HG02623 (cell line): Measurements from ENCODE around the gene BARX2.
"Not testable (repeated sequence)": the region's sequence is repeated elsewhere in the genome, so short reads cannot be mapped to it uniquely, and the experiment has no call there.

Experiments
- ATAC-seq: cut with Tn5 transposase; IDR thresholded peaks from one replicate; pipeline ENCODE4 v1.9.1; 2021; ENCODE audit warnings: moderate library complexity; ENCODE audit not compliant: unreplicated experiment

BARX2 gene, protein sequence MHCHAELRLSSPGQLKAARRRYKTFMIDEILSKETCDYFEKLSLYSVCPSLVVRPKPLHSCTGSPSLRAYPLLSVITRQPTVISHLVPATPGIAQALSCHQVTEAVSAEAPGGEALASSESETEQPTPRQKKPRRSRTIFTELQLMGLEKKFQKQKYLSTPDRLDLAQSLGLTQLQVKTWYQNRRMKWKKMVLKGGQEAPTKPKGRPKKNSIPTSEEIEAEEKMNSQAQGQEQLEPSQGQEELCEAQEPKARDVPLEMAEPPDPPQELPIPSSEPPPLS

GRCh38 chr11:129375751-129376657 lies at the start of gene BARX2:
BARX2 (plus strand) TSS chr11:129375848; CDS start chr11:129376036, 188 bp downstream.
- no peak for ATAC-seq

DNA sequence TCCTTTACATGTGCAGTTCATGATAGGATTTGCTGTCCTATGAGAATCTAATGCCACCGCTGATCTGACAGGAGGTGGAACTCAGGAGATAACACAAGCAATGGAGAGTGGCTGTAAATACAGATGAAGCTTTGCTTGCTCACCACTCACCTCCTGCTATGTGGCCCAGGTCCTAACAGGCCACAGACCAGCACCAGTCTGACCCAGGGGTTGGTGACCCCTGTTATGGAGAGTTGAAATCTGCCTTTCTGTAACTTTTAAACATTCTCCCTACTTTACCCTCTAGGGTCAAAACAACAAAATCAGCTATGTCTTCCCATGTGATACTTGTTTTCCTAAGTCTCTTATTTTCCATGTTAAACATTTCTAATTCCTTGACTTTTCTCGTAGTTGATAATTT lies 48.7 kb upstream of the BARX2 start:
- no peak for ATAC-seq

GRCh38 chr11:129327708-129328107 lies 47.9 kb upstream of the BARX2 start:
- not testable (repeated sequence) for ATAC-seq

DNA sequence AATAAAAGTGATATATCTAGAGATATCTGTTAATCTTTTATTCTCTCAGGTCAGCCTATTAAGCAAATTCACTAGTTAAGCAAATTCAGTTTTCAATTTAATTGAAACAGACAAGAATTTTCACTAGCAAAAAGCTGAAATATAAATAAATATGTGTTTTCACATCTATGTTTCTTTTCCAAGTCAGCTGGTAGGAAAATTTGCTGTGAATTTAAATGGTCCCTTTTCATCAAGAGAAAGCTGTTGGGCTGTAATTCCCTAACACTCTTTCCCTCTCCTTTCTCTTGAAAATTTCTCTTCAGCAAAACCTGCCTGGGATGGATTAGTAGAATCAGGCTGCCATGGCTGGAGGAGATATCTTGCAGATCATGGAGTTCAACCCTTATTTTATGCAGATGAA lies 46.9 kb upstream of the BARX2 start:
- ATAC-seq, result no peak

- no peak for ATAC-seq
Measured at GRCh38 chr11:129331217-129331616, 44.4 kb upstream of the BARX2 start.

GRCh38 chr11:129331871-129332274 lies 43.8 kb upstream of the BARX2 start:
- peak; percentile 89 for ATAC-seq

DNA sequence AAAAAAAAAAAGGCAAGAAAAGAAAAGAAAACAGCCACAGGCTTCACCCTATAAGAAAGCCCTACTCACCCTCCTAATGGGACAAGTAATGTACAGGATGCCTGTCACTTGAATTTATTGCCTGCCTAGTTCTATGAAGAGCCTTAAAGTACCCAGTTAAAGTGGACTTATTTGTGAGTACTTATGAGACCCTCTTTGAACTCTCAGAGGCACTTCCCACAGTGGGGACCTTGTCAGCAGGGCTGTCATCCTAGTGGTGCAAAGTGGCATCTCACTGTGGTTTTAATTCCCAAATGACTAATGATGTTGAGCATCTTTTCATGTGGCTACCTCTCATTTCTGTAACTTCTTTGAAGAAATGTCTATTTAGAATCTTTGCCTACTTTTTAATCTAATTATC lies 41.8 kb upstream of the BARX2 start:
- no peak for ATAC-seq

DNA sequence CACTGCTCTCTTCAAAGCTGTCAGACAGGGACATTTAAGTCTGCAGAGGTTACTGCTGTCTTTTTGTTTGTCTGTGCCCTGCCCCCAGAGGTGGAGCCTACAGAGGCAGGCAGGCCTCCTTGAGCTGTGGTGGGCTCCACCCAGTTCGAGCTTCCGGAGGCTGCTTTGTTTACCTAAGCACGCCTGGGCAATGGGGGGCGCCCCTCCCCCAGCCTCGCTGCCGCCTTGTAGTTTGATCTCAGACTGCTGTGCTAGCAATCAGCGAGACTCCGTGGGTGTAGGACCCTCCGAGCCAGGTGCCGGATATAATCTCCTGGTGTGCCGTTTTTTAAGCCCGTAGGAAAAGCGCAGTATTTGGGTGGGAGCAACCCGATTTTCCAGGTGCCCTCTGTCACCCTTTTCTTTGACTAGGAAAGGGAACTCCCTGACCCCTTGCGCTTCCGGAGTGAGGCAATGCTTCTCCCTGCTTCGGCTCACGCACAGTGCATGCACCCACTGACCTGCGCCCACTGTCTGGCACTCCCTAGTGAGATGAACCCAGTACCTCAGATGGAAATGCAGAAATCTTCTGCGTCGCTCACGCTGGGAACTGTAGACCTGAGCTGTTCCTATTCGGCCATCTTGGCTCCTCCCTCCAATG lies 31.2 kb upstream of the BARX2 start:
- not testable (repeated sequence) for ATAC-seq

DNA sequence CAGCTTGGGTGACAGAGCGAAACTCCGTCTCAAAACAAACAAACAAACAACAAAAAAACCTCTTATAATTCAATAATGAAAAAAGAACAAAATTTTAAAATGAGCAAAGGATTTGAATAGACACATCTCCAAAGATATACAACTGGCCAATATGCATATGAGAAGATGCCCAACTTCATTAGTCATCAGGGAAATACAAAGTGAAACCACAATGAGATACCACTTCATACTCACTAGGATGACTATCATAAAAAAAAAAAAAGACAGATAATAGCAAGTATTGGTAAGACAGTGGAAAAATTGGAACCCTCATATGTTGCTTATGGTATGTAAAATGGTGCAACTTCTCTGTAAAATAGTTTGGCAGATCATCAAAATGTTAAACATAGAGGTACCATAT lies 28.7 kb upstream of the BARX2 start:
- ATAC-seq, result no peak

- no peak for ATAC-seq
Measured at GRCh38 chr11:129348813-129349212, 26.8 kb upstream of the BARX2 start.

DNA sequence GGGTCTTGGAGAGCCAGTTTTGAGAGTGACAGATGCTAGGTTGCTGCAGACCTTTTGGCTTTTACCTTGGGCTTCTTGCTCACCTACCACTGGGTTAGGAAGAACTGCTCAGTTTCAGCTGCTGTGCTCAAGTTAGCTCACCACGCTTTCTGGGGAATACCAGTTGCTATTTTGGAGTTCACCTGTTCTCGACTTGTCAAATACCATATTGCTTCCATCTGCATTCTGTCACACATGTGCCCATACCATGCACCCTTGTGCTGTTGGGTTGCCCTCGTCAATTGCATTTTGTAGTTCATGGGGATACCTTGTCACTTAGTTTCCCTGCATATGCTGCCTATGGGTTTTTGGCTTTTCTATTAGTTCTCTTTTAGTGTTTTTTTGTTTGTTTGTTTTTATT lies 23.0 kb upstream of the BARX2 start:
- ATAC-seq, result no peak

DNA sequence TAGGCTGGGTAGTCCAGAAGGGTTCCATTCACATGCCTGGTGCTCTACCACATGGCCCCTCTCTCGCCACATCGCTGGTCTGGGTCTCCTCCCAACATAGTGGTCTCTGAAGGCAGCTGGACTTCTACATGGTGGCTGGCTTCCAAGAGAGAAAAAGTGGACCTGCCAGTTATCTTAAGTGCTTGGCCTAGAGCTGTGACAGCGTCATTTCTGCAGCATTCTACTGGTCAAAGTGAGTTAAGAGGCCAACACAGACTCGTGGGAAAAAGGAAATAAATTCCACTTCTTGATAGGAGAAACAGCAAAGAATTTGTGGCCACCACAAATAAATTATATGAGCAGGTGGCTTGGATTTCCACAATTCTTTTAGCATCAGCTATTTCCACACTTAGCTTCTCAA lies 21.0 kb upstream of the BARX2 start:
- no peak for ATAC-seq

DNA sequence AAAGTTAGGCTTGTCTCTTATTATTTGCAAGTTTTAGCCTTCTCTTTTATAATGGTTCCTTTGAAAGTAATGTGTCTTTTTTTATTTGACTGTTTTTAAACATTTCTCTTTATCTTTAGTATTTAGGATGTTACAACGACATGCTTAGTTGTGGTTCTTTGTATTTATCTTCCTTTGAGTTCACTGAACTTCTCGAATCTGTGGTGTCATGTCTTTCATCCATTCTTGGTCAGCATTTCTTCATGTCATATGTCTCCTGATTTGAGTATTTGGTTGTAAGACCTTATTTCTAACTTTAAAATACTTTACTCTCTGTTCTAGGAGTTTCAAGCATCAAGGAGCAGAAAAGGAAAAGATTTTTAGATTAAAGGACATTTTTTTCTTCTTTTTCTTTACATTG lies 15.9 kb upstream of the BARX2 start:
- no peak for ATAC-seq

DNA sequence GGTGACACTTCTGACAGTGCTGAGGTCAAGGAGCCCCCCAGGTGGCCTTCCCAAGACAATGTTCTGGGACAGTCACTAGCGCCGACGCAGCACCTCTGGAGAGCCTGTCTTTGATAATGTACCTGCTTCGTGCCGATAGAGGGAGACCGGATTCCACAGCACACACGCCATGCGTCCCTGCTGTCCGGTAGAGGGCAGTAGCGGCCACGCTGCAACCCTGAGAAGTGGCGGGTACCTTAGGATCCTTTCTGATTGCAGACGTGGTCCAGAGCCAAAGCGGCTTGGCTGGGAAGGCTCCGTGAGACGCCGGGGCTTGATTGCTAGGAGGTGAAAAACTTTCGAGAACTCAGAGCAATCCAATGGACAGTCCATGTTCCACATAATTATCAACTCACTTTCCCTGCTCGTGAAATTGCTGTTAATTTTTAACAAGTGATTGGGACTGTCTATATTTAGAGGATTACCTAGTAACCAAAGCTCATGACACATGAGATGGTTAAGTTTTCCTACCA lies 11.4 kb upstream of the BARX2 start:
- ATAC-seq, result peak; percentile 100

- ATAC-seq, result no peak
Measured at GRCh38 chr11:129365816-129366215, 9.8 kb upstream of the BARX2 start.

DNA sequence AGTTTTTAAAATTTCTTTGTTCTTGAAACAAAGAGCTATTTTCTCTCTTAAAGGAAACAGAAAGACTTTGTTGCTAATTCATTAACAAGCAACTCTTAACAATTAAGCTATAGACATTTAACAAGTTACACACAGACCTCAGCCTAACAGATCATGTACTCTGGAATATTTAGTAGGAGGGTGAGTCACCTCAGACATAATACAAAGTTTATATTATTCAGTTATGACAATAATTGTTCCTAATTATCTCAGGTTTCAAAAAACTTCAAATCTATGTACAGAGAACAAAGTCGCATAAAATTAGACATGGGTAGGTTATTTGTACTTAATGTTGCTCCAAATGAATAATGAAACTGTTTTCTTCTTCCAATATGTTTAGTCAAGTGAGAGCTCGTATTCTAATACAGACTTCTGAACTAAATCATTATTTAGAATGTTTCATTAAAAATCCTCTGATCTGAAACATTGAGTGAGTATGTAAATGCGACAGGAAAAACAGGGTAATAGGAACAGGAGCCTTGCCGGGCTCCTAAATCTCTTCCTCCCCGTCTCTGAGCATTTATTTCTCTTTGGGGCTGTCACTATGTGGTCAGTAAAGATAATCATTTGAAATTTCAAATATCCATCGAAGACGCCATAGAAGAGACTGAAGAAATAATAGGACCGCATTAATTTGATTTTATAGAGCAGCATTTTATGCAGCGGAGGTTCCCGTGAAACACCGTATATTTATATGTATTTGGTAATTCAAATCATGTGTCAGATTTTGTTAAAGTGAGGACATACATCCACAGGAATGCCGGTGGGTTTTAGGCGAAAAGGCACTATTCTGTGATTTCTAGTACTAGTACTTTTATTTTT lies 8.7 kb upstream of the BARX2 start:
- no peak for ATAC-seq

DNA sequence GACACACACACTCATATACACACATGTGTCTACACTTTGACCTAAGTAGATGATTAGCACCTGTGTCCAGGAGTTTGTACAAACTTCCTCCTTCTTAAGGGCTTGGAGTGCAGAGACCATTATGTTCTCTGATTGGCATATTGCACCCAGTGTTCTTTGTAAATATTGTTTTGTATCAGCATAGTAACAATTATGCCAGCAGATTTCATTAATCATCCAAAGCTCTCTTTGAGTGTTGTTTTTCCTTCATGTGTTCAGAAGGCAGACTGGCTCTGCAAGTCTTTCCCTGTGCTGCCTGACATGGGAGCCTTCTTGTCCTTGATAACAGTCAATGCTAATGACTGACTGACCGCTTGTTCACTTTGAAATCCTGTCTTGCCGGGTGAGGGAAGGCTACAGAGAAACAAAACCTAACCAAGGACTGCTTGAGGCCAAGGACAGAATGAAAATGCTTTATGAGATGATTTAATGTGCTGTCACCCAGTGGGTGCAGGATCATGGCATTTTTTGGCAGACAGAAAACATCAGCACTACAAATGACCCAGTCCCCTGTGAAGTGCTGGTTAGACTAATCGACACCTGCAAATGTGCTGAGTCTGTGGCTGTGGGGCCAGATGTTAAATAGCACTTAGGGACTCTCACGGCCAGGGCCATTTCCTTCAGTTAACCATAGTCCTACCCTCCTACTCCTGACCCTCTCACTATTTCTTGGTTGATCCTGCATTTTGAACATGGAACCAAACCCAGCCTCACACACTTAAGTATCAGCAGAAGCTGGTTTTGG lies 6.6 kb upstream of the BARX2 start:
- no peak for ATAC-seq

GRCh38 chr11:129370715-129371114 lies 4.9 kb upstream of the BARX2 start:
- ATAC-seq, result no peak

DNA sequence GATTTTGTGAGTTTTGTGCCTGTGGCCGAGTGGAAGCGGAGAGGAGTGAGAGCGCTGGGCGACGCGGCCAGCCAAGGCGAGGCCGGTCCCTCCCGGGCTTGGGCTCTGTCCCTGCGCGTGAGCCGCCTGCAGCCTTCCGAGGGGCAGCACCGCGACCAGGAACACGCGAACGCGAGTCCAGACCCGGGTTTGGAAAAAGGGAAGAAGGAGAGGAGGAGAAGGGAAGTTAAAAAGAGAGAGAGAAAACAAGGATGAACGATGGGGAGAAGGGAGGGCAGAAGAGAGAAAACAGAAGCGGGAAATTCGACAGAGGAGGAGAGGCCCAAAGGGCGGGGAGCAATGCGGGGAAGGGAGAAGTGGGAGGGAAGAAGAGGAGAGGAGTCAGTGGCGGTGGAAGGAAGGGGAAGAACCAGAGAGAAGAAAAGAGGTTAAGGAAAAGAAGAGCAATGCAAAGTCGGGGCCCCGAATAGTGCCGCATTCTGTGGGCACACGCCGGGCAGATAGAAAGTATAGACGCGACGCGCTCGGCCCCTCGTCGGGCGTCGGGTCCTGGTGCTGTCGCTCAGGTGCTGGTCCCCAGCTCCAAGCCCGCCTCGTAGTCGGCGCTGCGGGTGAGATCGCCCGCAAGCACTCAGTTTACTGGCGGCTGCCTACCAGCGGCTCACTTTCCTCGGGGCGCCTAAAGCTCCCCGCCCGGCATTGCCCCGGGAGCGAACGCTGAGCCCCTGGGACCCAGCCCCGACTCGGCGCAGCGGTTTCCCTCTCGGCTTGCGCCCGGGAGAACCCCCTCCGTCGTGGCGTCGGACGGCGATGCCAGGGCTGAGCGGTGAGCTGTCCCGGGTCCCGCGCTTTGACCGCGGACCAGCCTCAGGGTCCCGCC lies 2.8 kb upstream of the BARX2 start:
- no peak for ATAC-seq
